ENCODE results near the gene UROS. TPM values are rescaled to one million over a fixed set of nuclear protein-coding genes. Genes with fewer than 3 reads are reported as not detected.

The UROS gene
- polyA plus RNA-seq, 2 of the 4 experiments (the other 2 are of a cell fraction), result 52.9 to 71.1 TPM

- ATAC-seq (no peak), DNase-seq (ENCODE audit: low read depth in 1 of 2, low spot score in 1 of 2) (no peak), FAIRE-seq (no peak)
- no peaks in the 10 kb centered on the region for H3K4me1 ChIP-seq
- POLR2A ChIA-PET, result no interaction called here
- no peak overlapping the region for H3K4me3 ChIP-seq
- WGBS (ENCODE audit: missing lambda C conversion rate), result 86% methylated on average over 2 of the region's 2 CpGs
- CTCF ChIA-PET, result interaction anchor here (1.4 kb wide), 1 partner anchor 18 kb away, joined by 4 read pairs; no protein-coding TSS in a partner anchor
- no peak overlapping the region for H3K27ac ChIP-seq
- no peak overlapping the region for H3K4me2 ChIP-seq
- no peak for TF ChIP-seq EHF (CRISPR knock-in tag; IDR thresholded peaks at IDR 0.05)
- no peak for TF ChIP-seq HEYL (CRISPR knock-in tag; IDR thresholded peaks at IDR 0.05)
- no peak for TF ChIP-seq HOXB13 (CRISPR knock-in tag; IDR thresholded peaks at IDR 0.05; ENCODE audit: low read depth)
- TF ChIP-seq HES2 (IDR thresholded peaks at IDR 0.05), result no peak
- TF ChIP-seq RARB (CRISPR knock-in tag; IDR thresholded peaks at IDR 0.05), result no peak
- no peak for TF ChIP-seq REST (IDR thresholded peaks at IDR 0.05)
- no peak for TF ChIP-seq HOXA7 (CRISPR knock-in tag; IDR thresholded peaks at IDR 0.05)
- no peak for TF ChIP-seq JUN (IDR thresholded peaks at IDR 0.05)
- no peak for TF ChIP-seq HDAC2 (IDR thresholded peaks at IDR 0.05)
- no peak for TF ChIP-seq NFE2L2 (conservative IDR thresholded peaks at IDR 0.05; ENCODE audit: low read length)
- no peak for TF ChIP-seq MAFK (IDR thresholded peaks at IDR 0.05; ENCODE audit: partially characterized antibody)
- H3K9me3 ChIP-seq, result no peaks in the 10 kb centered on the region
Measured at GRCh38 chr10:125765835-125766234, 57.2 kb downstream of the UROS start.

GRCh38 chr10:125762692-125763648, 60.1 kb downstream of the UROS start:
- no peaks in the 10 kb centered on the region for H3K4me1 ChIP-seq
- H3K9me3 ChIP-seq, result no peaks in the 10 kb centered on the region
- FAIRE-seq, result no peak
- ChIA-PET CTCF (interaction anchor here (0.6 to 0.9 kb wide), 3 partner anchors 12 to 788 kb away, joined by 3 to 4 read pairs (median 3); no protein-coding TSS in a partner anchor), POLR2A (no interaction called here)
- DNase-seq (ENCODE audit: low read depth in 1 of 2, low spot score in 1 of 2), result no peak
- no peak overlapping the region for H3K4me3 ChIP-seq
- H3K4me2 ChIP-seq, result no peak overlapping the region
- 94% methylated on average over 24 of the region's 24 CpGs for WGBS (ENCODE audit: missing lambda C conversion rate)
- no peak for ATAC-seq
- H3K27ac ChIP-seq, result no peak overlapping the region
- no peak for TF ChIP-seq JUN (IDR thresholded peaks at IDR 0.05)
- no peak for TF ChIP-seq ZSCAN20 (CRISPR knock-in tag; IDR thresholded peaks at IDR 0.05)
- no peak for TF ChIP-seq CHD2 (IDR thresholded peaks at IDR 0.05; ENCODE audit: low read length, partially characterized antibody)
- TF ChIP-seq GATA3 (IDR thresholded peaks at IDR 0.05; ENCODE audit: borderline replicate concordance), result no peak
- TF ChIP-seq USF2 (IDR thresholded peaks at IDR 0.05), result no peak

- Histone ChIP-seq H3K27ac (no peak overlapping the region), H3K9me3 (no peaks in the 10 kb centered on the region), H3K4me2 (no peak overlapping the region), H3K4me1 (no peaks in the 10 kb centered on the region), H3K4me3 (no peak overlapping the region)
- ChIA-PET CTCF (interaction anchor here (0.8 kb wide), 1 partner anchor 11 kb away, joined by 3 read pairs; no protein-coding TSS in a partner anchor), POLR2A (no interaction called here)
- DNase-seq (ENCODE audit: low read depth in 1 of 2, low spot score in 1 of 2) (no peak), ATAC-seq (no peak), FAIRE-seq (no peak)
- WGBS (ENCODE audit: missing lambda C conversion rate), result 88% methylated on average over 1 of the region's 1 CpG
- no peak for TF ChIP-seq POLR2A (IDR thresholded peaks at IDR 0.05; ENCODE audit: low read length)
- TF ChIP-seq FOXS1 (CRISPR knock-in tag; IDR thresholded peaks at IDR 0.05), result no peak
- no peak for TF ChIP-seq POLR2AphosphoS2 (conservative IDR thresholded peaks at IDR 0.05; ENCODE audit: low read length)
- TF ChIP-seq MAZ (IDR thresholded peaks at IDR 0.05; ENCODE audit: borderline replicate concordance, low read depth, low read length), result no peak
- no peak for TF ChIP-seq E2F6 (IDR thresholded peaks at IDR 0.05; ENCODE audit: borderline replicate concordance, low read depth)
- no peak for TF ChIP-seq MAX (IDR thresholded peaks at IDR 0.05)
- no peak for TF ChIP-seq CBX2 (IDR thresholded peaks at IDR 0.05; ENCODE audit: borderline replicate concordance, low read depth)
- no peak for TF ChIP-seq HEYL (CRISPR knock-in tag; IDR thresholded peaks at IDR 0.05)
- no peak for TF ChIP-seq NPAS2 (CRISPR knock-in tag; IDR thresholded peaks at IDR 0.05; ENCODE audit: borderline replicate concordance)
- no peak for TF ChIP-seq TP53 (CRISPR knock-in tag; IDR thresholded peaks at IDR 0.05)
- TF ChIP-seq HOXA7 (CRISPR knock-in tag; IDR thresholded peaks at IDR 0.05), result no peak
- TF ChIP-seq HDAC2 (IDR thresholded peaks at IDR 0.05), result no peak
- no peak for TF ChIP-seq SREBF2 (IDR thresholded peaks at IDR 0.05)
- no peak for TF ChIP-seq HOXB5 (CRISPR knock-in tag; IDR thresholded peaks at IDR 0.05)
- TF ChIP-seq ESRRA (IDR thresholded peaks at IDR 0.05; ENCODE audit: borderline replicate concordance, low read length), result no peak
- TF ChIP-seq ATOH8 (CRISPR knock-in tag; IDR thresholded peaks at IDR 0.05; ENCODE audit: low read depth), result no peak
- TF ChIP-seq GATA3 (IDR thresholded peaks at IDR 0.05; ENCODE audit: borderline replicate concordance), result no peak
Measured at GRCh38 chr10:125761961-125762360, 61.1 kb downstream of the UROS start.
